ENCODE results near the gene HOXD11. TPM values are rescaled to one million over a fixed set of nuclear protein-coding genes. Genes with fewer than 3 reads are reported as not detected.

Gene HOXD11
- total RNA-seq, 1 donor from 2014 or later: not detected

GRCh38 chr2:176075481-176075880 lies 31.6 kb upstream of the HOXD11 start:
- peaks cover 72% of the 10 kb centered on the region for H3K27me3 Mint-ChIP-seq (ENCODE audit: low read depth)
- no peak for TF ChIP-seq CTCF (IDR thresholded peaks at IDR 0.05)
- no peak overlapping the region for H3K4me3 Mint-ChIP-seq (ENCODE audit: unreplicated experiment)

GRCh38 chr2:176076063-176076462 lies 31.0 kb upstream of the HOXD11 start:
- H3K9me3 Mint-ChIP-seq (ENCODE audit: low read depth): no peaks in the 10 kb centered on the region
- H3K27ac Mint-ChIP-seq (ENCODE audit: unreplicated experiment): no peak overlapping the region
- no peak for TF ChIP-seq CTCF (IDR thresholded peaks at IDR 0.05)
- no peak for DNase-seq (ENCODE audit: low spot score)
- peaks cover 6% of the 10 kb centered on the region for H3K36me3 Mint-ChIP-seq (ENCODE audit: low read depth)
- no peak overlapping the region for H3K4me3 Mint-ChIP-seq (ENCODE audit: unreplicated experiment)
- H3K27me3 Mint-ChIP-seq (ENCODE audit: low read depth): peaks cover 70% of the 10 kb centered on the region
- peaks cover 10% of the 10 kb centered on the region for H3K4me1 Mint-ChIP-seq (ENCODE audit: low read depth)

More at GRCh38 chr2:176075481-176075880, 31.6 kb upstream of the HOXD11 start:
- no peaks in the 10 kb centered on the region for H3K9me3 Mint-ChIP-seq (ENCODE audit: low read depth)
- peaks cover 6% of the 10 kb centered on the region for H3K36me3 Mint-ChIP-seq (ENCODE audit: low read depth)
- no peak for DNase-seq (ENCODE audit: low spot score)
- no peak overlapping the region for H3K27ac Mint-ChIP-seq (ENCODE audit: unreplicated experiment)
- peaks cover 8% of the 10 kb centered on the region for H3K4me1 Mint-ChIP-seq (ENCODE audit: low read depth)

GRCh38 chr2:176076796-176077195 lies 30.3 kb upstream of the HOXD11 start:
- peaks cover 12% of the 10 kb centered on the region for H3K4me1 Mint-ChIP-seq (ENCODE audit: low read depth)
- no peak overlapping the region for H3K4me3 Mint-ChIP-seq (ENCODE audit: unreplicated experiment)
- H3K27me3 Mint-ChIP-seq (ENCODE audit: low read depth): peaks cover 72% of the 10 kb centered on the region
- TF ChIP-seq CTCF (IDR thresholded peaks at IDR 0.05): no peak
- no peaks in the 10 kb centered on the region for H3K9me3 Mint-ChIP-seq (ENCODE audit: low read depth)
- peaks cover 8% of the 10 kb centered on the region for H3K36me3 Mint-ChIP-seq (ENCODE audit: low read depth)
- DNase-seq (ENCODE audit: low spot score): no peak
- H3K27ac Mint-ChIP-seq (ENCODE audit: unreplicated experiment): no peak overlapping the region

GRCh38 chr2:176078541-176079284 lies 28.4 kb upstream of the HOXD11 start:
- Mint-ChIP-seq H3K27me3 (ENCODE audit: low read depth) (peaks cover 73% of the 10 kb centered on the region), H3K36me3 (ENCODE audit: low read depth) (peaks cover 8% of the 10 kb centered on the region), H3K4me1 (ENCODE audit: low read depth) (peaks cover 21% of the 10 kb centered on the region), H3K27ac (ENCODE audit: unreplicated experiment) (no peak overlapping the region), H3K9me3 (ENCODE audit: low read depth) (no peaks in the 10 kb centered on the region), H3K4me3 (ENCODE audit: unreplicated experiment) (peak overlapping the region; percentile 55)
- TF ChIP-seq CTCF (IDR thresholded peaks at IDR 0.05): no peak
- DNase-seq (ENCODE audit: low spot score): no peak

- H3K27ac Mint-ChIP-seq (ENCODE audit: unreplicated experiment): no peak overlapping the region
- peaks cover 75% of the 10 kb centered on the region for H3K27me3 Mint-ChIP-seq (ENCODE audit: low read depth)
- peaks cover 22% of the 10 kb centered on the region for H3K4me1 Mint-ChIP-seq (ENCODE audit: low read depth)
- H3K9me3 Mint-ChIP-seq (ENCODE audit: low read depth): no peaks in the 10 kb centered on the region
- TF ChIP-seq CTCF (IDR thresholded peaks at IDR 0.05): no peak
- no peak for DNase-seq (ENCODE audit: low spot score)
- H3K4me3 Mint-ChIP-seq (ENCODE audit: unreplicated experiment): peak overlapping the region; percentile 55
- peaks cover 8% of the 10 kb centered on the region for H3K36me3 Mint-ChIP-seq (ENCODE audit: low read depth)
Observed at GRCh38 chr2:176079285-176079830, 27.7 kb upstream of the HOXD11 start.
